Psoas muscle (tissue), 8 donors: Measurements from ENCODE around the gene SHCBP1. TPM values are rescaled to one million over a fixed set of nuclear protein-coding genes. Genes with fewer than 3 reads are reported as not detected.

Experiments used
- ATAC-seq, 4 donors: fragments of 200-7000 bp; cut with Tn5 transposase; one replicate each; pipeline ENCODE4 v1.9.1; 2020; ENCODE audit warnings: moderate library complexity in 3 of 4, mild to moderate bottlenecking in 2 of 4
- DNase-seq, 2 donors: peaks; one replicate each; pipeline ENCODE4 v3.0.0-alpha.2; 2020
- H3K27ac ChIP-seq: fragments of 200-600 bp; one replicate; pipeline ENCODE4 v1.8.0; 2022
- H3K27me3 ChIP-seq, 3 donors: fragments of 200-600 bp in 1 of 3; one replicate each; pipeline versions ENCODE4 v1.6.1 to v1.8.0; 2013 to 2022; ENCODE audit warnings: low read length in 2 of 3, mild to moderate bottlenecking in 2 of 3, moderate library complexity in 1 of 3; ENCODE audit not compliant: insufficient read depth in 3 of 3
- H3K36me3 ChIP-seq, 2 donors: fragments of 200-600 bp in 1 of 2; one replicate each; pipeline versions ENCODE4 v1.6.1 to v1.8.0; 2013 to 2022; ENCODE audit warnings: low read depth in 1 of 2, mild to moderate bottlenecking in 1 of 2, moderate library complexity in 1 of 2; ENCODE audit not compliant: insufficient read depth in 1 of 2
- H3K4me1 ChIP-seq: fragments of 200-600 bp; one replicate; pipeline ENCODE4 v1.8.0; 2022
- H3K4me3 ChIP-seq: fragments of 200-600 bp; one replicate; pipeline ENCODE4 v1.8.0; 2022; ENCODE audit warnings: mild to moderate bottlenecking
- H3K9me3 ChIP-seq: fragments of 200-600 bp; one replicate; pipeline ENCODE4 v1.8.0; 2022
- CTCF ChIP-seq: fragments of 200-600 bp; IDR thresholded peaks from one replicate; pipeline ENCODE4 v1.8.0; 2022; ENCODE audit warnings: antibody characterized with exemption
- WGBS, 3 donors: extraction: QIAGEN DNeasy Blood & Tissue Kit; methylation state at CpG; one replicate each; pipeline versions ENCODE4 v1.1.6 to v1.1.7; 2013; 5-methylcytosine and 5-hydroxymethylcytosine counted together
- intact Hi-C, 2 donors: fragments of 100-400 bp; cut with DNase I; formaldehyde crosslinking; loops; one replicate each; pipeline versions ENCODE4 v1.11.0 to v1.14.2; 2022
- polyA plus RNA-seq, 3 donors: library from polyadenylated mRNA; stranded (reverse); fragments of 200-250 nt; gene quantifications; one replicate each; pipeline ENCODE4 v1.2.3, GENCODE V29; 2013
- total RNA-seq, 4 donors: library from RNA; stranded (reverse); fragmentation: NEBNext Ultra II Directional in 2 of 4; extraction: Animal tissue kit (Norgen Biotek cat#: 25700) in 2 of 4; gene quantifications; one replicate each; pipeline versions ENCODE4 v1.2.1 to v1.2.4, GENCODE V29; 2021 to 2023
- donor health status: healthy with polysubstance abuse.
- donor health status: DM: no; HTN: no; CAD: no; lungs with moderate emphysema.
- donor health status: Bipolar disorder and iron deficiency.
- donor health status: healthy.
- donor health status: DM: yes; HTN: yes; CAD: no.
- donor health status: DM: no; HTN: no; CAD: no.
- donor health status: DM: no; HTN: no; CAD: no.
- donor health status: DM: yes; HTN: yes; CAD: no.

The SHCBP1 gene
- total and polyA plus RNA-seq, 7 donors = 0.18 to 1.2 (median 0.36) TPM

- no peaks in the 10 kb centered on the region for H3K36me3 ChIP-seq
- H3K4me1 ChIP-seq = no peaks in the 10 kb centered on the region
- DNase-seq (no peak), ATAC-seq (no peak)
- no peaks in the 10 kb centered on the region for H3K27me3 ChIP-seq
- no peak for TF ChIP-seq CTCF
- no peak overlapping the region for H3K27ac ChIP-seq
- H3K9me3 ChIP-seq = no peaks in the 10 kb centered on the region
- WGBS, 3 donors = 74 to 80% (median 76%) methylated on average over 27 of the region's 27 CpGs
- intact Hi-C loops = no loop called here
- no peak overlapping the region for H3K4me3 ChIP-seq
Observed at GRCh38 chr16:46573008-46573833, 48.0 kb downstream of the SHCBP1 start.

GRCh38 chr16:46569231-46569735, 51.9 kb downstream of the SHCBP1 start:
- Histone ChIP-seq H3K9me3 (no peaks in the 10 kb centered on the region), H3K4me3 (no peak overlapping the region), H3K27ac (no peak overlapping the region), H3K4me1 (no peaks in the 10 kb centered on the region), H3K36me3 (no peaks in the 10 kb centered on the region), H3K27me3 (no peaks in the 10 kb centered on the region)
- intact Hi-C loops = no loop called here
- ATAC-seq (no peak), DNase-seq (peak in 1 of 2 donors; percentile 48)
- 82 to 87% (median 85%) methylated on average over 20 to 27 of the region's 27 CpGs for WGBS, 3 donors
- no peak for TF ChIP-seq CTCF

GRCh38 chr16:46568472-46569230, 52.5 kb downstream of the SHCBP1 start:
- ATAC-seq = no peak
- intact Hi-C loops = no loop called here
- 72 to 82% (median 81%) methylated on average over 39 to 42 of the region's 42 CpGs for WGBS, 3 donors

DNA sequence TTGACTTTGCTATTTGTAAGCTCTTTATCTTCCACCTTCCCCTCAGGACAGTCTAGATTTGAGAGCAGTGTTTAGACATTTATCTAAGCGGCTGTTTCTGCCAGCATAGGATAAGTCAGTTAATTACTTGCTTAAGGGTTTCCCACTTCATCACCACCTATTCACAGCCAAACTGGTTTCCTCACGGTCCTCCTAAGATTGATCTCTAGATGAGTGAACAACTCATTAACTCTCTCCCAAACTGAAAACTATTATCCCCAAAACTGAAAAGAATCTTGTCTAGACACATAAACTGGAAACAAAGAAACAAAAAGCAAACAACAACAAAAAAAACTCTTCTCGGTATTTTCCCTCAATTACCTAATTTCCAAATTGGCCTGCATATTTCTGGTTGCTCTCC, 58.2 kb downstream of the SHCBP1 start:
- Histone ChIP-seq H3K4me1 (no peaks in the 10 kb centered on the region), H3K9me3 (no peaks in the 10 kb centered on the region), H3K27me3 (peaks cover 0 to 2% (median 0%) of the 10 kb centered on the region in 3 donors), H3K4me3 (no peak overlapping the region), H3K36me3 (no peaks in the 10 kb centered on the region), H3K27ac (no peak overlapping the region)
- WGBS, 3 donors = 57 to 62% (median 58%) methylated on average over 3 of the region's 3 CpGs
- ATAC-seq (no peak), DNase-seq (no peak)
- TF ChIP-seq CTCF = no peak
- intact Hi-C loops = no loop called here

More at GRCh38 chr16:46568472-46569230, 52.5 kb downstream of the SHCBP1 start:
- peak in 1 of 2 donors; percentile 36 for DNase-seq
- Histone ChIP-seq H3K9me3 (no peaks in the 10 kb centered on the region), H3K4me3 (no peak overlapping the region), H3K4me1 (no peaks in the 10 kb centered on the region), H3K27me3 (no peaks in the 10 kb centered on the region), H3K36me3 (no peaks in the 10 kb centered on the region), H3K27ac (no peak overlapping the region)
- no peak for TF ChIP-seq CTCF
